ENCODE results near the gene CORIN. TPM values are rescaled to one million over a fixed set of nuclear protein-coding genes. Genes with fewer than 3 reads are reported as not detected.

The CORIN gene
- total and polyA plus RNA-seq, 2 of the 13 experiments (the other 11 are each of a cell fraction or from before 2014, with no cell fraction given) = 0.84 to 1.2 TPM

DNA sequence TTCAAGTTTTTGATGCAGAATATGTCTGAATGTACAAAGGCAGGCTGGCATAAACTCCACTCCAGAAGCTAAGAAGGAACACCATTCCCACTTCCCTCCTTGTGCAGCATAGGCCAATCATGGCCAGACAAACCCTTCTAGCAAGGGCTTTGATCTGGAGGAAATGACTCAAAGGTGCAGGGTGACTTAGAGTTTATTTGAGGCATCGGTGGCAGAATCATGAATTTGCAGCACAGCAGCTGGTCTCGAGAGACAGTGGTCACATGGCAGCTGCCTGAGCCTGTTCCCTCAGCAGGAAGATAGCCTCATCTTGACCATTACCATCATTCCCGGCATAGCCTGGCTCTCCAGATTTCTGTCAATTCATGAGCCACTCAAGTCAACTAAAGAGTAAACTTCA lies 198.3 kb downstream of the CORIN start:
- no peak for TF ChIP-seq ZSCAN12 (CRISPR knock-in tag; IDR thresholded peaks at IDR 0.05)
- TF ChIP-seq, protein P1, sequence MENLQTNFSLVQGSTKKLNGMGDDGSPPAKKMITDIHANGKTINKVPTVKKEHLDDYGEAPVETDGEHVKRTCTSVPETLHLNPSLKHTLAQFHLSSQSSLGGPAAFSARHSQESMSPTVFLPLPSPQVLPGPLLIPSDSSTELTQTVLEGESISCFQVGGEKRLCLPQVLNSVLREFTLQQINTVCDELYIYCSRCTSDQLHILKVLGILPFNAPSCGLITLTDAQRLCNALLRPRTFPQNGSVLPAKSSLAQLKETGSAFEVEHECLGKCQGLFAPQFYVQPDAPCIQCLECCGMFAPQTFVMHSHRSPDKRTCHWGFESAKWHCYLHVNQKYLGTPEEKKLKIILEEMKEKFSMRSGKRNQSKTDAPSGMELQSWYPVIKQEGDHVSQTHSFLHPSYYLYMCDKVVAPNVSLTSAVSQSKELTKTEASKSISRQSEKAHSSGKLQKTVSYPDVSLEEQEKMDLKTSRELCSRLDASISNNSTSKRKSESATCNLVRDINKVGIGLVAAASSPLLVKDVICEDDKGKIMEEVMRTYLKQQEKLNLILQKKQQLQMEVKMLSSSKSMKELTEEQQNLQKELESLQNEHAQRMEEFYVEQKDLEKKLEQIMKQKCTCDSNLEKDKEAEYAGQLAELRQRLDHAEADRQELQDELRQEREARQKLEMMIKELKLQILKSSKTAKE (CRISPR knock-in tag; IDR thresholded peaks at IDR 0.05; ENCODE audit: borderline replicate concordance) = no peak
- TF ChIP-seq NONO (IDR thresholded peaks at IDR 0.05) = no peak
- no peak for TF ChIP-seq NONO (CRISPR knock-in tag; conservative IDR thresholded peaks at IDR 0.05)
- TF ChIP-seq, protein P2, sequence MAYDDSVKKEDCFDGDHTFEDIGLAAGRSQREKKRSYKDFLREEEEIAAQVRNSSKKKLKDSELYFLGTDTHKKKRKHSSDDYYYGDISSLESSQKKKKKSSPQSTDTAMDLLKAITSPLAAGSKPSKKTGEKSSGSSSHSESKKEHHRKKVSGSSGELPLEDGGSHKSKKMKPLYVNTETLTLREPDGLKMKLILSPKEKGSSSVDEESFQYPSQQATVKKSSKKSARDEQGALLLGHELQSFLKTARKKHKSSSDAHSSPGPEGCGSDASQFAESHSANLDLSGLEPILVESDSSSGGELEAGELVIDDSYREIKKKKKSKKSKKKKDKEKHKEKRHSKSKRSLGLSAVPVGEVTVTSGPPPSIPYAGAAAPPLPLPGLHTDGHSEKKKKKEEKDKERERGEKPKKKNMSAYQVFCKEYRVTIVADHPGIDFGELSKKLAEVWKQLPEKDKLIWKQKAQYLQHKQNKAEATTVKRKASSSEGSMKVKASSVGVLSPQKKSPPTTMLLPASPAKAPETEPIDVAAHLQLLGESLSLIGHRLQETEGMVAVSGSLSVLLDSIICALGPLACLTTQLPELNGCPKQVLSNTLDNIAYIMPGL (CRISPR knock-in tag; IDR thresholded peaks at IDR 0.05; ENCODE audit: borderline replicate concordance in 1 of 2, low read depth in 1 of 2) = no peak
- TF ChIP-seq, protein P3, sequence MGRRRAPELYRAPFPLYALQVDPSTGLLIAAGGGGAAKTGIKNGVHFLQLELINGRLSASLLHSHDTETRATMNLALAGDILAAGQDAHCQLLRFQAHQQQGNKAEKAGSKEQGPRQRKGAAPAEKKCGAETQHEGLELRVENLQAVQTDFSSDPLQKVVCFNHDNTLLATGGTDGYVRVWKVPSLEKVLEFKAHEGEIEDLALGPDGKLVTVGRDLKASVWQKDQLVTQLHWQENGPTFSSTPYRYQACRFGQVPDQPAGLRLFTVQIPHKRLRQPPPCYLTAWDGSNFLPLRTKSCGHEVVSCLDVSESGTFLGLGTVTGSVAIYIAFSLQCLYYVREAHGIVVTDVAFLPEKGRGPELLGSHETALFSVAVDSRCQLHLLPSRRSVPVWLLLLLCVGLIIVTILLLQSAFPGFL (CRISPR knock-in tag; IDR thresholded peaks at IDR 0.05) = no peak
- TF ChIP-seq, protein P4, sequence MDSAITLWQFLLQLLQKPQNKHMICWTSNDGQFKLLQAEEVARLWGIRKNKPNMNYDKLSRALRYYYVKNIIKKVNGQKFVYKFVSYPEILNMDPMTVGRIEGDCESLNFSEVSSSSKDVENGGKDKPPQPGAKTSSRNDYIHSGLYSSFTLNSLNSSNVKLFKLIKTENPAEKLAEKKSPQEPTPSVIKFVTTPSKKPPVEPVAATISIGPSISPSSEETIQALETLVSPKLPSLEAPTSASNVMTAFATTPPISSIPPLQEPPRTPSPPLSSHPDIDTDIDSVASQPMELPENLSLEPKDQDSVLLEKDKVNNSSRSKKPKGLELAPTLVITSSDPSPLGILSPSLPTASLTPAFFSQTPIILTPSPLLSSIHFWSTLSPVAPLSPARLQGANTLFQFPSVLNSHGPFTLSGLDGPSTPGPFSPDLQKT (CRISPR knock-in tag; IDR thresholded peaks at IDR 0.05; ENCODE audit: borderline replicate concordance) = no peak
- no peak for TF ChIP-seq TEAD3 (CRISPR knock-in tag; optimal IDR thresholded peaks at IDR 0.05; ENCODE audit: borderline replicate concordance)
- no peak for TF ChIP-seq ZNF720 (CRISPR knock-in tag; IDR thresholded peaks at IDR 0.05)
- TF ChIP-seq, protein P5, sequence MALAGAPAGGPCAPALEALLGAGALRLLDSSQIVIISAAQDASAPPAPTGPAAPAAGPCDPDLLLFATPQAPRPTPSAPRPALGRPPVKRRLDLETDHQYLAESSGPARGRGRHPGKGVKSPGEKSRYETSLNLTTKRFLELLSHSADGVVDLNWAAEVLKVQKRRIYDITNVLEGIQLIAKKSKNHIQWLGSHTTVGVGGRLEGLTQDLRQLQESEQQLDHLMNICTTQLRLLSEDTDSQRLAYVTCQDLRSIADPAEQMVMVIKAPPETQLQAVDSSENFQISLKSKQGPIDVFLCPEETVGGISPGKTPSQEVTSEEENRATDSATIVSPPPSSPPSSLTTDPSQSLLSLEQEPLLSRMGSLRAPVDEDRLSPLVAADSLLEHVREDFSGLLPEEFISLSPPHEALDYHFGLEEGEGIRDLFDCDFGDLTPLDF (CRISPR knock-in tag; IDR thresholded peaks at IDR 0.05) = no peak
- no peak for TF ChIP-seq ZNF879 (CRISPR knock-in tag; IDR thresholded peaks at IDR 0.05)
- no peak for TF ChIP-seq SMAD1 (CRISPR knock-in tag; IDR thresholded peaks at IDR 0.05; ENCODE audit: borderline replicate concordance, low read depth)
- TF ChIP-seq ZNF34 (CRISPR knock-in tag; IDR thresholded peaks at IDR 0.05; ENCODE audit: borderline replicate concordance) = no peak
- no peak for TF ChIP-seq TCF12 (IDR thresholded peaks at IDR 0.05)
- TF ChIP-seq TCF12 (CRISPR knock-in tag; IDR thresholded peaks at IDR 0.05) = no peak
- no peak for TF ChIP-seq ZNF430 (CRISPR knock-in tag; IDR thresholded peaks at IDR 0.05)
- TF ChIP-seq, protein P6, sequence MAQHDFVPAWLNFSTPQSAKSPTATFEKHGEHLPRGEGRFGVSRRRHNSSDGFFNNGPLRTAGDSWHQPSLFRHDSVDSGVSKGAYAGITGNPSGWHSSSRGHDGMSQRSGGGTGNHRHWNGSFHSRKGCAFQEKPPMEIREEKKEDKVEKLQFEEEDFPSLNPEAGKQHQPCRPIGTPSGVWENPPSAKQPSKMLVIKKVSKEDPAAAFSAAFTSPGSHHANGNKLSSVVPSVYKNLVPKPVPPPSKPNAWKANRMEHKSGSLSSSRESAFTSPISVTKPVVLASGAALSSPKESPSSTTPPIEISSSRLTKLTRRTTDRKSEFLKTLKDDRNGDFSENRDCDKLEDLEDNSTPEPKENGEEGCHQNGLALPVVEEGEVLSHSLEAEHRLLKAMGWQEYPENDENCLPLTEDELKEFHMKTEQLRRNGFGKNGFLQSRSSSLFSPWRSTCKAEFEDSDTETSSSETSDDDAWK (CRISPR knock-in tag; IDR thresholded peaks at IDR 0.05) = no peak

More for the DNA sequence above, 198.3 kb downstream of the CORIN start:
- Histone ChIP-seq H3K9me3 (ENCODE audit: low read length) (no peaks in the 10 kb centered on the region), H3K79me2 (ENCODE audit: insufficient read depth, low read length) (no peaks in the 10 kb centered on the region), H3K36me3 (replicated peaks in 1 of 2; ENCODE audit: control insufficient read depth in 1 of 2, insufficient read depth in 2 of 2, low read length in 2 of 2) (no peaks in the 10 kb centered on the region), H2AFZ (ENCODE audit: low read length) (no peak overlapping the region), H3K4me1 (ENCODE audit: insufficient read depth, low read length) (no peaks in the 10 kb centered on the region), H3K9ac (ENCODE audit: insufficient read depth, low read depth, low read length) (no peak overlapping the region), H4K20me1 (ENCODE audit: insufficient read depth, low read length) (no peaks in the 10 kb centered on the region), H3K4me2 (ENCODE audit: low read depth, low read length) (no peak overlapping the region), H3K27me3 (ENCODE audit: control insufficient read depth in 1 of 2, insufficient read depth in 2 of 2, low read length in 2 of 2) (no peaks in the 10 kb centered on the region), H3K27ac (ENCODE audit: extremely low read length, insufficient read depth, low read length) (no peak overlapping the region), H3K4me3 (replicated peaks in 1 of 3; ENCODE audit: insufficient read depth in 1 of 3, low read depth in 2 of 3, low read length in 3 of 3) (no peak overlapping the region)
- BruUV-seq (replicated peaks) = no TSS peak
- ChIA-PET POLR2A (no interaction called here), CTCF (ENCODE audit: low intra/inter-chr PET ratio, low total read pairs) (no interaction called here)
- in situ Hi-C loops (cut with HindIII; ENCODE audit: extremely low pct_ligation_motif_present, low pct_unique_long_range_greater_than_20kb) = no loop called here
- WGBS (ENCODE audit: low lambda C conversion rate) = 60% methylated on average over 2 of the region's 3 CpGs
- no peak for FAIRE-seq
- no peak for DNase-seq (ENCODE audit: low spot score)
- ATAC-seq = no peak
- intact Hi-C loops (cut with micrococcal nuclease; ENCODE audit: unreplicated experiment) = no loop called here

Measured in HepG2 (cell line).